Chondrocyte (in vitro differentiated cells): ENCODE data around the gene PSENEN. TPM values are rescaled to one million over a fixed set of nuclear protein-coding genes. Genes with fewer than 3 reads are reported as not detected.

Source experiments
- DNase-seq: peaks from one replicate; pipeline ENCODE4 v3.0.0; 2021; ENCODE audit warnings: mixed read lengths, low spot score
- H3K27ac Mint-ChIP-seq: one replicate; pipeline ENCODE4 v1.8.0; 2021; ENCODE audit warnings: mild to moderate bottlenecking, moderate library complexity, mixed read lengths; ENCODE audit not compliant: unreplicated experiment
- H3K27me3 Mint-ChIP-seq: 2 replicates; pipeline ENCODE4 v1.8.0; 2021; ENCODE audit warnings: low read depth, mixed read lengths
- H3K36me3 Mint-ChIP-seq: 2 replicates; pipeline ENCODE4 v1.8.0; 2021; ENCODE audit warnings: low read depth, mixed read lengths
- H3K4me1 Mint-ChIP-seq: 2 replicates; pipeline ENCODE4 v1.8.0; 2021; ENCODE audit warnings: low read depth, mild to moderate bottlenecking, mixed read lengths
- H3K4me3 Mint-ChIP-seq: one replicate; pipeline ENCODE4 v1.8.0; 2021; ENCODE audit warnings: mild to moderate bottlenecking, moderate library complexity, mixed read lengths; ENCODE audit not compliant: unreplicated experiment
- H3K9me3 Mint-ChIP-seq: 2 replicates; pipeline ENCODE4 v1.8.0; 2021; ENCODE audit warnings: low read depth, mixed read lengths
- CTCF ChIP-seq: fragments of 200-600 bp; sonication (generic); IDR thresholded peaks from 2 replicates; pipeline ENCODE4 v1.5.0; 2021; ENCODE audit warnings: antibody characterized with exemption, mild to moderate bottlenecking, moderate library complexity
- total RNA-seq: library from RNA; stranded (reverse); gene quantifications from 3 replicates; pipeline ENCODE4 v1.2.1, GENCODE V29; 2021

PSENEN gene
- total RNA-seq, 1 donor from 2014 or later, result 59.9 TPM

- no peak for TF ChIP-seq CTCF
- Mint-ChIP-seq H3K4me3 (no peak overlapping the region), H3K27ac (peak overlapping the region; percentile 53), H3K9me3 (no peaks in the 10 kb centered on the region), H3K36me3 (peaks cover 8% of the 10 kb centered on the region), H3K27me3 (no peaks in the 10 kb centered on the region), H3K4me1 (peaks cover 40% of the 10 kb centered on the region)
- no peak for DNase-seq
Measured at GRCh38 chr19:35755131-35755549, 9.7 kb downstream of the PSENEN start.

- Mint-ChIP-seq H3K4me3 (peak overlapping the region; percentile 53), H3K9me3 (no peaks in the 10 kb centered on the region), H3K27me3 (no peaks in the 10 kb centered on the region), H3K27ac (peak overlapping the region; percentile 95), H3K36me3 (peaks cover 8% of the 10 kb centered on the region), H3K4me1 (peaks cover 38% of the 10 kb centered on the region)
- DNase-seq, result no peak
- TF ChIP-seq CTCF, result no peak
Measured at GRCh38 chr19:35755550-35756376, 10.3 kb downstream of the PSENEN start.

GRCh38 chr19:35756377-35757230 is 11.2 kb downstream of the PSENEN start, which contains the start of gene HSPB6:
TSS of gene HSPB6 (minus strand) at chr19:35757029. CDS start at chr19:35757008, 21 bp downstream.
- no peak for TF ChIP-seq CTCF
- Mint-ChIP-seq H3K4me3 (peak within 1 kb of the TSS; percentile 86), H3K9me3 (no peaks in the 10 kb centered on the region), H3K4me1 (peaks cover 43% of the 10 kb centered on the region), H3K27me3 (no peaks in the 10 kb centered on the region), H3K27ac (peak within 1 kb of the TSS; percentile 98), H3K36me3 (peaks cover 8% of the 10 kb centered on the region)
- no peak for DNase-seq

- Mint-ChIP-seq H3K4me1 (peaks cover 43% of the 10 kb centered on the region), H3K36me3 (peaks cover 12% of the 10 kb centered on the region), H3K4me3 (peak overlapping the region; percentile 86), H3K27me3 (no peaks in the 10 kb centered on the region), H3K27ac (peak overlapping the region; percentile 98), H3K9me3 (no peaks in the 10 kb centered on the region)
- no peak for DNase-seq
- TF ChIP-seq CTCF, result peak; percentile 40
Measured at GRCh38 chr19:35757231-35757748, 11.8 kb downstream of the PSENEN start.
